Gastroesophageal sphincter (tissue), 4 donors: ENCODE measurements around the gene LRP1B. TPM values are rescaled to one million over a fixed set of nuclear protein-coding genes. Genes with fewer than 3 reads are reported as not detected.

Source experiments
- ATAC-seq: fragments of 150-250 bp; one replicate; pipeline ENCODE4 v1.9.1; 2016; ENCODE audit warnings: mild to moderate bottlenecking, moderate library complexity
- H3K27ac ChIP-seq, 4 donors: fragments of 200-600 bp; sonication (generic) in 3 of 4; 1 replicate in 3 of 4; 2 replicates in 1 of 4; pipeline ENCODE4 v1.5.1; 2016 to 2019
- H3K27me3 ChIP-seq: fragments of 200-600 bp; sonication (generic); one replicate; pipeline ENCODE4 v1.5.1; 2019
- H3K36me3 ChIP-seq, 2 donors: fragments of 200-600 bp; sonication (generic); one replicate each; pipeline ENCODE4 v1.5.1; 2019; ENCODE audit warnings: control low read depth in 1 of 2
- H3K4me1 ChIP-seq, 3 donors: fragments of 200-600 bp; sonication (generic); 1 replicate in 2 of 3; 2 replicates in 1 of 3; pipeline ENCODE4 v1.5.1; 2016 to 2019; ENCODE audit warnings: control low read depth in 2 of 3
- H3K4me3 ChIP-seq, 2 donors: fragments of 200-600 bp; sonication (generic); one replicate each; pipeline ENCODE4 v1.5.1; 2019; ENCODE audit warnings: mild to moderate bottlenecking in 1 of 2, moderate library complexity in 1 of 2
- H3K9me3 ChIP-seq, 3 donors: fragments of 200-600 bp; sonication (generic); one replicate each; pipeline ENCODE4 v1.5.1; 2017 to 2019; ENCODE audit warnings: control low read depth in 2 of 3
- EP300 ChIP-seq: sonication (generic); formaldehyde crosslinking; IDR thresholded peaks from one replicate; pipeline ENCODE4 v1.6.1; 2017; ENCODE audit warnings: antibody characterized with exemption, mild to moderate bottlenecking
- POLR2A ChIP-seq, 2 donors: fragments of 450-650 bp; IDR thresholded peaks; one replicate each; pipeline ENCODE4 v1.6.1; 2017; ENCODE audit warnings: antibody characterized with exemption in 2 of 2, mild to moderate bottlenecking in 2 of 2, moderate library complexity in 1 of 2
- POLR2AphosphoS5 ChIP-seq: sonication (generic); formaldehyde crosslinking; IDR thresholded peaks from one replicate; pipeline ENCODE4 v1.6.1; 2017; ENCODE audit warnings: antibody characterized with exemption
- WGBS, 2 donors: methylation state at CpG; one replicate each; pipeline ENCODE4 v1.1.5; 2018; ENCODE audit warnings: low coverage in 1 of 2; 5-methylcytosine and 5-hydroxymethylcytosine counted together
- total RNA-seq, 4 donors: library from RNA; depleted of rRNA; stranded (reverse); fragments of >200 nt; gene quantifications; one replicate each; pipeline ENCODE4 v1.1.0, GENCODE V29; 2016
- TF ChIP-seq, protein P1 (sequence below), 4 experiments: fragments of 200-600 bp in 2 of 4; fragments of 450-650 bp in 2 of 4; sonication (generic) in 1 of 4; IDR thresholded peaks; one replicate each; pipeline ENCODE4 v1.5.1; 2017 to 2019; ENCODE audit warnings: antibody characterized with exemption in 4 of 4, mild to moderate bottlenecking in 2 of 4, moderate library complexity in 2 of 4

LRP1B gene
- total RNA-seq, 4 donors from 2014 or later = 0.27 to 20.7 (median 3.2) TPM

DNA sequence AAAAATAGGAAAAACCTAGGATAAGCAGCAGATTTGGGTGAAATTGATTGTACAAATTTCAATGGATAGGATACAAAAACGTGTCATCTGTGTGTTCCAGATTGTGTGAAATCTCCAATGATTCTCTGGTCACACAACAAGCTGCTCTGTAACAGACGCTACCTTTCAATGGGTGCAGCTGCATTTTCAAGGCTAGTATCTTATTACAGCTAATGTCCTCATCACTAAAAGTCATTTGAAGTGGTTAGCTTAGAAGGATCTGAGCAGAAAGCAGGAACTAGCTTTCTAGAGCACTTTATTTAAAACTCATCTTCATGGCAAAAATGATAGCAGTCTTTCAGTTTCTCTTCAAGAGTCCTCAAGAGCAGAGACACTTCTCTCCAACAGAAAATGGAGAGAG is 364.6 kb downstream of the LRP1B start:
- Histone ChIP-seq H3K27ac (no peak overlapping the region), H3K36me3 (no peaks in the 10 kb centered on the region), H3K9me3 (no peaks in the 10 kb centered on the region), H3K4me3 (no peak overlapping the region), H3K27me3 (no peaks in the 10 kb centered on the region), H3K4me1 (no peaks in the 10 kb centered on the region)
- no peak for ATAC-seq
- WGBS, 2 donors = 70 to 71% methylated on average over 2 of the region's 2 CpGs
- TF ChIP-seq POLR2AphosphoS5 = no peak
- TF ChIP-seq EP300 = no peak
- TF ChIP-seq POLR2A (IDR thresholded peaks at IDR 0.05) = no peak
- TF ChIP-seq, protein P1, sequence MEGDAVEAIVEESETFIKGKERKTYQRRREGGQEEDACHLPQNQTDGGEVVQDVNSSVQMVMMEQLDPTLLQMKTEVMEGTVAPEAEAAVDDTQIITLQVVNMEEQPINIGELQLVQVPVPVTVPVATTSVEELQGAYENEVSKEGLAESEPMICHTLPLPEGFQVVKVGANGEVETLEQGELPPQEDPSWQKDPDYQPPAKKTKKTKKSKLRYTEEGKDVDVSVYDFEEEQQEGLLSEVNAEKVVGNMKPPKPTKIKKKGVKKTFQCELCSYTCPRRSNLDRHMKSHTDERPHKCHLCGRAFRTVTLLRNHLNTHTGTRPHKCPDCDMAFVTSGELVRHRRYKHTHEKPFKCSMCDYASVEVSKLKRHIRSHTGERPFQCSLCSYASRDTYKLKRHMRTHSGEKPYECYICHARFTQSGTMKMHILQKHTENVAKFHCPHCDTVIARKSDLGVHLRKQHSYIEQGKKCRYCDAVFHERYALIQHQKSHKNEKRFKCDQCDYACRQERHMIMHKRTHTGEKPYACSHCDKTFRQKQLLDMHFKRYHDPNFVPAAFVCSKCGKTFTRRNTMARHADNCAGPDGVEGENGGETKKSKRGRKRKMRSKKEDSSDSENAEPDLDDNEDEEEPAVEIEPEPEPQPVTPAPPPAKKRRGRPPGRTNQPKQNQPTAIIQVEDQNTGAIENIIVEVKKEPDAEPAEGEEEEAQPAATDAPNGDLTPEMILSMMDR (IDR thresholded peaks at IDR 0.05) = no peak

DNA sequence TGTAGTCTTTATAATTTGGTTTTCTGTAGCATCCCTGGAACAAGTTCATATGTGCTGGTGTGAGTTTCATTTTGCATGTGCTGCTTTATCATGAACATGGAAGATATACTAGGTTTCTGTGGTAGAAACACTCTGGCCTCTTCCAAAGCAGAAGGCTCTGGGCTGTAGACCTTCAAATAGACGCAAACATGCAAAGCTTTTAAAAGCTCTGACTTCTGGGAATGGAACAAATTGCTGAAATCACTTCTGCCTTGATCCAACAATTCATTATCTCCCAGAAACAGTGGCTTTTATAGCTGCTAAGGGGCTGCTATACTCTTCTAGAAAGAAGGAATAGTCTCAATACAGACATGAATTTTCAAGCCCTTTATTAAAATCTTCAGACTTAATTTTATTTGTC is 382.2 kb downstream of the LRP1B start:
- WGBS, 2 donors = 30% methylated on average over 1 of the region's 1 CpG; no CpG with 5 or more reads in 1 of the 2 donors
- no peak for ATAC-seq
- TF ChIP-seq POLR2AphosphoS5 (no peak), POLR2A (IDR thresholded peaks at IDR 0.05) (no peak), EP300 (no peak)
- TF ChIP-seq, protein P1 (IDR thresholded peaks at IDR 0.05) = no peak
- H3K4me3 ChIP-seq = no peak overlapping the region
- H3K9me3 ChIP-seq = no peaks in the 10 kb centered on the region
- H3K27me3 ChIP-seq = no peaks in the 10 kb centered on the region
- no peak overlapping the region for H3K27ac ChIP-seq
- H3K36me3 ChIP-seq = no peaks in the 10 kb centered on the region
- H3K4me1 ChIP-seq = no peaks in the 10 kb centered on the region

DNA sequence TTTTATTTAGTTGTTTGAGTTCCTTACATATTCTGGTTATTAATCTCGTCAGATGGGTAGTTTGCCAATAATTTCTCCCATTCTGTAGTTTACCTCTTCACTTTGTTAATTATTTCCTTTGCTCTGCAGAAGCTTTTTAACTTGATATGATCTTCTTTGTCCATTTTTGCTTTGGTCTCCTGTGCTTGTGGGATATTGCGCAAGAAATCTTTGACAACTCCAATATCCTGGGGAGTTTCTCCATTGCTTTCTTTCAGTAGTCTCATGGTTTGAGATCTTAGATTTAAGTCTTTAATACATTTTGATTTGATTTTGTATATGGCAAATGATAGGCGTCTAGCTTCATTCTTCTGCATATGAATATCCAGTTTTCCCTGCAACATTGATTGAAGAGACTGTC is 389.2 kb downstream of the LRP1B start:
- Histone ChIP-seq H3K4me3 (no peak overlapping the region), H3K4me1 (no peaks in the 10 kb centered on the region), H3K36me3 (no peaks in the 10 kb centered on the region), H3K27me3 (no peaks in the 10 kb centered on the region), H3K9me3 (no peaks in the 10 kb centered on the region), H3K27ac (no peak overlapping the region)
- WGBS, 2 donors = 59 to 82% methylated on average over 3 of the region's 3 CpGs
- no peak for TF ChIP-seq POLR2A (IDR thresholded peaks at IDR 0.05)
- TF ChIP-seq POLR2AphosphoS5 = no peak
- TF ChIP-seq, protein P1 (IDR thresholded peaks at IDR 0.05) = no peak
- TF ChIP-seq EP300 = no peak
- ATAC-seq = no peak

DNA sequence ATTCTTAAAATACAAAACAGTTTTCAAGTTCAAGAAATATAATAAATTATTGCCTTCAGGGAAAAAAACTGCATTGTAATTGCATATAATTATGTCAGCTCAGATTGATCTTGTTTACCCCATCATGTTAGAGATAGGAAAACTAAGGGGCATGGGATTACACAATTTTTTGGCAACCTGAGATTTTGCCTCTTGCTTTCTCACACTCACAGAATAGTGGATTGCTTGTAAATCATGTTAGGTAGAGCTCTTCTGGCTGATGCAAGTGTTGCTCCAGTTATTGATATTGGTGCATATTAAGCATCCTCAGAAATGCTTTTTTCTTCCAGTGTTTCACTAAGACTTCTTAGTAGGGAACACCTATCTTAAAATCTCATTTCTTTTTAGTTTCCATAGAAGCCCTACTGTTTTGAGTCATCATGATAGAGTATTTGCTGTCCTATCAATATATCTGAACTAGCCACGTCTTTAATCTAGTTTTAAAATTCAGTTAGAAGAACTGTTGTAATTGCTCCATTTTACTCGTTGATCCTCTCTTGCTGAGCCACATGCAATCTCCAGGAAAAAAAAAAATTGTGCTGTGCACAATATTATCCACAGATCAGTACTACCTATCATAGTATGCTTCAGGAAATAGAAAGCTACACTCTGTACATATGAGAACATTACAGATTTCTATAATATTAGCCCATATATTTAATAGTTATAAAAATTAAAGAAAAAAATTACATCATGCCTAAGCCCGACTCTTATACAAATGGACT is 393.1 kb downstream of the LRP1B start:
- Histone ChIP-seq H3K4me3 (no peak overlapping the region), H3K36me3 (no peaks in the 10 kb centered on the region), H3K27ac (no peak overlapping the region), H3K4me1 (no peaks in the 10 kb centered on the region), H3K9me3 (no peaks in the 10 kb centered on the region), H3K27me3 (no peaks in the 10 kb centered on the region)
- ATAC-seq = no peak
- TF ChIP-seq, protein P1 (IDR thresholded peaks at IDR 0.05) = no peak
- TF ChIP-seq EP300 = no peak
- no peak for TF ChIP-seq POLR2AphosphoS5
- no peak for TF ChIP-seq POLR2A (IDR thresholded peaks at IDR 0.05)
- WGBS, 2 donors = 59 to 67% methylated on average over 3 of the region's 3 CpGs

DNA sequence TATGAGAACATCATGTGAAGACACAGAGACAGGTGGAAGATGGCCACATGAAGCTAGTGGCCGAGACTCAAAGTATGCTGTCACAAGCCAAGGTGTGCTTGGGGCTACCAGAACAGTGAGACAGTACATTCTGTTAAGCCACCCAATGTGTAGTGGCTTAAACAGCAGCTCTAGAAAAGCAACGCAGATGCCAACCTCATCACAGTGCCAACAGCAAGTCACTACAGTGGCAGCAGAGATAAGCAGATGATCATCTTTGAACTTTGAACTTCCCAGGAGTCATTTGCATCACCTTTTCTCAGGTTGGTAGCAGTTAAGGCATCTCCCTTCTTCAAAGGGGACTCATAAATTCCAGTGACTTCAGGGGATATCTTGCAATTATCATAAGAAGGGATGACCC is 394.4 kb downstream of the LRP1B start:
- H3K27me3 ChIP-seq = no peaks in the 10 kb centered on the region
- H3K4me3 ChIP-seq = no peak overlapping the region
- H3K27ac ChIP-seq = no peak overlapping the region
- ATAC-seq = no peak
- no peak for TF ChIP-seq EP300
- TF ChIP-seq POLR2A (IDR thresholded peaks at IDR 0.05) = no peak
- TF ChIP-seq POLR2AphosphoS5 = no peak
- TF ChIP-seq, protein P1 (IDR thresholded peaks at IDR 0.05) = no peak
- WGBS, 2 donors = 83 to 100% methylated on average over 1 of the region's 2 CpGs
- H3K4me1 ChIP-seq = no peaks in the 10 kb centered on the region
- H3K36me3 ChIP-seq = no peaks in the 10 kb centered on the region
- no peaks in the 10 kb centered on the region for H3K9me3 ChIP-seq
